Transverse colon (tissue), 3 donors: ENCODE measurements around the gene NCOA3.

Source experiments
- EP300 ChIP-seq: sonication (generic); formaldehyde crosslinking; IDR thresholded peaks from one replicate; pipeline ENCODE4 v1.6.1; 2017; ENCODE audit warnings: antibody characterized with exemption, low read depth
- TF ChIP-seq, protein P1 (sequence below), 5 experiments: fragments of 200-600 bp in 3 of 5; fragments of 450-650 bp in 2 of 5; sonication (generic) in 3 of 5; IDR thresholded peaks; 1 replicate in 2 of 5; 2 replicates in 3 of 5; pipeline ENCODE4 v1.5.1; 2016 to 2017; ENCODE audit warnings: antibody characterized with exemption in 5 of 5, inconsistent platforms in 3 of 5, mild to moderate bottlenecking in 2 of 5, moderate library complexity in 1 of 5

GRCh38 chr20:47612670-47613069 is 111.0 kb downstream of the NCOA3 start:
- TF ChIP-seq, protein P1, sequence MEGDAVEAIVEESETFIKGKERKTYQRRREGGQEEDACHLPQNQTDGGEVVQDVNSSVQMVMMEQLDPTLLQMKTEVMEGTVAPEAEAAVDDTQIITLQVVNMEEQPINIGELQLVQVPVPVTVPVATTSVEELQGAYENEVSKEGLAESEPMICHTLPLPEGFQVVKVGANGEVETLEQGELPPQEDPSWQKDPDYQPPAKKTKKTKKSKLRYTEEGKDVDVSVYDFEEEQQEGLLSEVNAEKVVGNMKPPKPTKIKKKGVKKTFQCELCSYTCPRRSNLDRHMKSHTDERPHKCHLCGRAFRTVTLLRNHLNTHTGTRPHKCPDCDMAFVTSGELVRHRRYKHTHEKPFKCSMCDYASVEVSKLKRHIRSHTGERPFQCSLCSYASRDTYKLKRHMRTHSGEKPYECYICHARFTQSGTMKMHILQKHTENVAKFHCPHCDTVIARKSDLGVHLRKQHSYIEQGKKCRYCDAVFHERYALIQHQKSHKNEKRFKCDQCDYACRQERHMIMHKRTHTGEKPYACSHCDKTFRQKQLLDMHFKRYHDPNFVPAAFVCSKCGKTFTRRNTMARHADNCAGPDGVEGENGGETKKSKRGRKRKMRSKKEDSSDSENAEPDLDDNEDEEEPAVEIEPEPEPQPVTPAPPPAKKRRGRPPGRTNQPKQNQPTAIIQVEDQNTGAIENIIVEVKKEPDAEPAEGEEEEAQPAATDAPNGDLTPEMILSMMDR (IDR thresholded peaks at IDR 0.05): no peak
- TF ChIP-seq EP300: no peak
